LNCaP clone FGC (cell line): Measurements from ENCODE around the gene EIF2A.

Experiments used
- DNase-seq: peaks from one replicate; pipeline ENCODE4 v3.0.0-alpha.2; 2011; ENCODE audit warnings: low read depth
- H3K4me3 ChIP-seq: 2 replicates; pipeline ENCODE4 v1.5.1; 2011; ENCODE audit warnings: mild to moderate bottlenecking, low read depth, low read length, control low read depth
- TF ChIP-seq, protein P1 (sequence below): IDR thresholded peaks from 2 replicates; pipeline ENCODE4 v1.5.1; 2012; ENCODE audit warnings: mild to moderate bottlenecking; ENCODE audit not compliant: control insufficient read depth, insufficient read depth; ENCODE audit errors: extremely low read depth

EIF2A gene

DNA sequence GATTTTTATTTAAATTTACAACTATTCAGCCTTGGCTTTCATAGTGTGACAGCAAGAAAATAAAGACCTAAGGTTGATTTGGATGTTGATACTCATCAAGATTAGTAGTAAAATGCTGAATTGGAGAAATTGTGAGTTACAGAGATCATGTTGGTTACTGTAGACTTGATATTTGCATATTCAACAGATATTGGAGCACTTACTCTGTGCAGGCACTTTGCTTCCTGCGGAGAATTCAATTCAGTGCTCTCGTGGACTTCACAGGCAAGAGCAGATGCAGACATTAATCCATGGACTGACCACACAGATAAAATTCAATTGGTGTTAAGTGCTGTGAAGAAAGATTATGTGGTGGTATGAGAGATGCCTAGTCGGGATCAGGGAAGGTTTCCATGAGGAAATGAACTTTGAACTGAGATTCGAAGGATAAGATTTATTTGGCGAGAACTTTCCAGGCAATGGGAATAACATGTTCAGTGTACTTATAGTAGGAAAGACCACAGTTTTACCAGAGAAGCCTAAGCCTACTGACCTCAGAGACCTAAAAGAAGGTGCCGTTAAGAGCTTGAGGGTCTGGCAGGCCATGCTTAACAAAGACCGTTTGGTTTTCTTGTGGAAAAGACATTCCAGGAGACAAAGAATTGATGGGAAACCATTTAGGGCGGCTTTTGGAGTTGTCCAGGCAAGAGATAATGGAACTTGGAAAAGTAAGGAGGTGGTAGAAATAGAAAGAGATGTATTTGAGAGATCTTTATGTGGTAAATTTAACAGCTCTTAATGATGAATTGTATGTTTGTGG is 60.9 kb downstream of the EIF2A start:
- TF ChIP-seq, protein P1, sequence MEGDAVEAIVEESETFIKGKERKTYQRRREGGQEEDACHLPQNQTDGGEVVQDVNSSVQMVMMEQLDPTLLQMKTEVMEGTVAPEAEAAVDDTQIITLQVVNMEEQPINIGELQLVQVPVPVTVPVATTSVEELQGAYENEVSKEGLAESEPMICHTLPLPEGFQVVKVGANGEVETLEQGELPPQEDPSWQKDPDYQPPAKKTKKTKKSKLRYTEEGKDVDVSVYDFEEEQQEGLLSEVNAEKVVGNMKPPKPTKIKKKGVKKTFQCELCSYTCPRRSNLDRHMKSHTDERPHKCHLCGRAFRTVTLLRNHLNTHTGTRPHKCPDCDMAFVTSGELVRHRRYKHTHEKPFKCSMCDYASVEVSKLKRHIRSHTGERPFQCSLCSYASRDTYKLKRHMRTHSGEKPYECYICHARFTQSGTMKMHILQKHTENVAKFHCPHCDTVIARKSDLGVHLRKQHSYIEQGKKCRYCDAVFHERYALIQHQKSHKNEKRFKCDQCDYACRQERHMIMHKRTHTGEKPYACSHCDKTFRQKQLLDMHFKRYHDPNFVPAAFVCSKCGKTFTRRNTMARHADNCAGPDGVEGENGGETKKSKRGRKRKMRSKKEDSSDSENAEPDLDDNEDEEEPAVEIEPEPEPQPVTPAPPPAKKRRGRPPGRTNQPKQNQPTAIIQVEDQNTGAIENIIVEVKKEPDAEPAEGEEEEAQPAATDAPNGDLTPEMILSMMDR: no peak
- H3K4me3 ChIP-seq: no peak overlapping the region
- no peak for DNase-seq

DNA sequence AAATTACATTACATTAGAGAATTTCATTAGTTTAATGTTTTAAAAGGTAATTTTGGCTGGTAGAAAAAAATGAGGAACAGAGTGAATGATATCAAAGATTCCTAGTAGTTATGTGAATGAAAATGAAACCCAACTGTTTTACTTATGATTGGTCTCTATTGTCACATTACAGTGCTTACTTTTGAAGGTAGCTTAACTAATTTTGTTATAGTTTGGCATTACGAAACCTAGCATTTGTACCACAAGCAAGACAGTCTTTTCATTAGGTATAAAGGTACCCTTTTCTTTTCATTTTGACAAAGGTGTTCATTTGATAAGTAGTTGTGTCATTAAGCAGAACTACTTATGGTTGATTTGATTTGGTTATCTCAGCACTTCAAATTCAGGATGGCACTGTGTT is 63.4 kb downstream of the EIF2A start:
- no peak overlapping the region for H3K4me3 ChIP-seq
- DNase-seq: no peak
- TF ChIP-seq, protein P1: no peak

DNA sequence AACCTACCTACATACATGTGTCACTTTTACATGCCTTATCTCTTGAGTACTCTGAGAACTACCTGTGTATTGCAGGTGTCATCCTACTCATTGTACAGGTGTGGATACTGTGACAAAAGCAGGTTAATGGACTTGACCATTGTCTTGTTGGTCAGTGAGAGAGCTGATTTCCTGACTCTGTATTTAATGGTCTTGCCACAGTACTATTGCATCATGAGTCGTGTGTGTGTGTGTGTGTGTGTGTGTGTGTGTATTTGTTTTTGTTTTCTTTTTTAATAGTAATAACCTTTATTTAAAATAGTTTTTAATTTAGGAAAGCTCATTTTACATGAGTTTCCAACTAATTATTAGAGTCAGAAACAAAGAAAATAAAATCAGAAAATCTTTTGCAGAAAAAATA is 64.2 kb downstream of the EIF2A start:
- no peak for DNase-seq
- no peak overlapping the region for H3K4me3 ChIP-seq
- TF ChIP-seq, protein P1: no peak

DNA sequence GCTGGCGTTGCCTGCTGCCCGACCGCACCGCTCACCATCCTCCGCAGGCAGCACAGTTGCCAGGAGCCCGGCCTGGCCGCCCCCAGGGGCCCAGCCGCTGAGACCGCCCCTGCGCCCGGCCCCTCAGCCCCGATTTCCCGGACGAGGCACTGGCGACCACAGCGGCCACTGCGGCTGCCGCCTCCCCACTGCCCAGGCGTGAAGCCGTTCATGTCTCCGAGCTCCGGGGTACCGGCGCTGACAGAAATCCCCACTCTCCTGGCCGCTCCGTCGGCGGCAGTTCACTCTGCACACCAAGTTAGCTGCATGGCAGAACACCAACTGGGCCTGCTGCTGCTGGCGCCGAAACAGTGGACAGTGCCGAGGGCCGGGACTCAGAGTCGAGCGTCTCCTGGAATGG is 65.1 kb downstream of the EIF2A start:
- DNase-seq: no peak
- H3K4me3 ChIP-seq: no peak overlapping the region
- TF ChIP-seq, protein P1: no peak

DNA sequence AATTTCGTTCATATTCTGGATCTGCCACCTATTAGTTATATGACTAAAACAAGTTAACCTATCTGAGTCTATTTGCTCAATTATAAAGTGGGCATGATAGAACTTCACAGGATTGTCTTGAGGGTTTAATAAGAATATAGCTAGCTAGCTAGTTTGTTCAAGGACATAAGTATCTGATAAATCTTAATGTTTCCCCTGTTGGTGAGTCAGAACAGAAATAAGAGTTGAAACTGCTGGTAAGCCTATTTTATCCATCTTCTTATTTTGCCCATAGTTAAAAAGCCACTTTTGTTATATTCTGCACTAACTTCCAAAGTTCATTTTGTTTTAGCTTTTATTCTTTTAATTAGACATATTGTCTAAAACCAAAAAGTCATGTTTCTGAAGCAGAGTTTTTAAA is 65.9 kb downstream of the EIF2A start:
- H3K4me3 ChIP-seq: no peak overlapping the region
- DNase-seq: no peak
- TF ChIP-seq, protein P1: no peak

DNA sequence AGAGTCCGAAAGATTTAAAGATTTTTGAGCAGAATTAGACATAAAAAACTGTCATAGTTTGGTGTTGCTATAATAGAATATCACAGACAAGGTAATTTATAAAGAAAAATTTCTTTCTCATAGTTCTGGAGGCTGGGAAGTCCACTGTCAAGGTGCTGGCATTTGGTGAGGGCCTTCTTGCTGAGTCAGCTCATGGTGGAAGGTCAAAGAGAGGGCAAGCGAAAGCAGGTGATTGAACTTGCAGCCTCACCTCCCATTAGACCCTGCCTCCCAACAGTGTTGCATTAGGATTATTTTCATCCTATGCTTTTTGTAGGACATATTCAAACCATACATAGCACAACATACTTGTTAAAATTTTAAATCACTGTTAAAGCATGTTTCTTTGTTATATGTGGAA is 66.4 kb downstream of the EIF2A start:
- no peak overlapping the region for H3K4me3 ChIP-seq
- no peak for DNase-seq
- TF ChIP-seq, protein P1: no peak
